Neural cell (in vitro differentiated cells): ENCODE data around the gene MTIF2. TPM values are rescaled to one million over a fixed set of nuclear protein-coding genes. Genes with fewer than 3 reads are reported as not detected.

Experiments
- H2AFZ ChIP-seq: fragments of 200-600, 300-800 bp; sonication (generic), shearing (Covaris generic); 2 replicates; pipeline ENCODE4 v1.6.0; 2014; ENCODE audit warnings: low read depth, mild to moderate bottlenecking, antibody characterized with exemption, low read length, moderate library complexity
- H3F3A ChIP-seq: fragments of 200-600 bp; shearing (Covaris generic); 2 replicates; pipeline ENCODE4 v1.6.1; 2016; ENCODE audit warnings: mild to moderate bottlenecking, moderate library complexity, mixed read lengths, antibody characterized with exemption, low read length; ENCODE audit not compliant: insufficient read depth, poor library complexity, severe bottlenecking
- H3K27ac ChIP-seq: fragments of 200-600, 300-800 bp; sonication (generic), shearing (Covaris generic); 2 replicates; pipeline ENCODE4 v1.5.1; 2014; ENCODE audit warnings: mild to moderate bottlenecking, low read length, moderate library complexity
- H3K27me3 ChIP-seq: fragments of 300-800, 200-600 bp; sonication (generic), shearing (Covaris generic); 2 replicates; pipeline ENCODE4 v1.6.0; 2014; ENCODE audit warnings: mild to moderate bottlenecking, low read depth, low read length, moderate library complexity; ENCODE audit not compliant: insufficient read depth
- H3K36me3 ChIP-seq: fragments of 300-800, 200-600 bp; sonication (generic), shearing (Covaris generic); 2 replicates; pipeline ENCODE4 v1.5.1; 2014; ENCODE audit warnings: mild to moderate bottlenecking, antibody characterized with exemption, low read length, moderate library complexity; ENCODE audit not compliant: insufficient read depth
- H3K4me2 ChIP-seq: fragments of 300-800, 200-600 bp; sonication (generic), shearing (Covaris generic); 2 replicates; pipeline ENCODE4 v1.6.0; 2014; ENCODE audit warnings: mild to moderate bottlenecking, low read length
- H3K4me3 ChIP-seq: fragments of 300-800, 200-600 bp; sonication (generic), shearing (Covaris generic); 2 replicates; pipeline ENCODE4 v1.5.1; 2014; ENCODE audit warnings: mild to moderate bottlenecking, low read length, moderate library complexity
- H3K79me2 ChIP-seq: fragments of 200-600 bp; shearing (Covaris generic); replicated peaks from 2 replicates; pipeline ENCODE4 v1.6.0; 2014; ENCODE audit warnings: mild to moderate bottlenecking, low read length, moderate library complexity; ENCODE audit not compliant: insufficient read depth
- H3K9ac ChIP-seq: fragments of 300-800, 200-600 bp; sonication (generic), shearing (Covaris generic); 2 replicates; pipeline ENCODE4 v1.6.1; 2016; ENCODE audit warnings: mild to moderate bottlenecking, low read length, mixed read lengths
- H3K9me2 ChIP-seq: fragments of 200-600 bp; shearing (Covaris generic); 2 replicates; pipeline ENCODE4 v1.6.1; 2016; ENCODE audit warnings: mild to moderate bottlenecking, low read length, mixed read lengths; ENCODE audit not compliant: insufficient read depth
- H3K9me3 ChIP-seq: fragments of 200-600, 300-800 bp; sonication (generic), shearing (Covaris generic); 2 replicates; pipeline ENCODE4 v1.6.1; 2016; ENCODE audit warnings: mild to moderate bottlenecking, mixed run types, low read length, moderate library complexity, mixed read lengths
- H4K20me1 ChIP-seq: fragments of 200-600 bp; shearing (Covaris generic); 2 replicates; pipeline ENCODE4 v1.6.1; 2016; ENCODE audit warnings: mild to moderate bottlenecking, mixed run types; ENCODE audit not compliant: insufficient read depth
- CTCF ChIP-seq: fragments of 450-650 bp; IDR thresholded peaks from 2 replicates; pipeline ENCODE4 v1.5.1; 2014; ENCODE audit warnings: antibody characterized with exemption, mild to moderate bottlenecking, moderate library complexity; ENCODE audit not compliant: poor library complexity, severe bottlenecking
- EP300 ChIP-seq: fragments of 450-650 bp; conservative IDR thresholded peaks from 2 replicates; pipeline ENCODE4 v1.6.1; 2014; ENCODE audit warnings: antibody characterized with exemption, mild to moderate bottlenecking, moderate library complexity; ENCODE audit not compliant: poor library complexity, severe bottlenecking
- EZH2 ChIP-seq: fragments of 200-600, 300-800 bp; shearing (Covaris generic), sonication (generic); IDR thresholded peaks from 2 replicates; pipeline ENCODE4 v1.6.1; 2014; ENCODE audit warnings: antibody characterized with exemption, low read length, borderline replicate concordance, mild to moderate bottlenecking; ENCODE audit not compliant: insufficient read depth, poor library complexity, severe bottlenecking
- MXI1 ChIP-seq: fragments of 450-650 bp; conservative IDR thresholded peaks from 2 replicates; pipeline ENCODE4 v1.6.1; 2014; ENCODE audit warnings: antibody characterized with exemption, mild to moderate bottlenecking; ENCODE audit not compliant: poor library complexity, severe bottlenecking
- POLR2AphosphoS5 ChIP-seq: IDR thresholded peaks from 2 replicates; pipeline ENCODE4 v1.6.1; 2012
- RAD21 ChIP-seq: fragments of 450-650 bp; conservative IDR thresholded peaks from 2 replicates; pipeline ENCODE4 v1.6.1; 2014; ENCODE audit warnings: antibody characterized with exemption, mild to moderate bottlenecking, moderate library complexity
- REST ChIP-seq: IDR thresholded peaks from 2 replicates; pipeline ENCODE4 v1.6.1; 2012; ENCODE audit warnings: borderline replicate concordance
- SMC3 ChIP-seq: fragments of 450-650 bp; conservative IDR thresholded peaks from 2 replicates; pipeline ENCODE4 v1.6.1; 2014; ENCODE audit warnings: antibody characterized with exemption, mild to moderate bottlenecking, moderate library complexity; ENCODE audit not compliant: poor library complexity
- TAF1 ChIP-seq: IDR thresholded peaks from 2 replicates; pipeline ENCODE4 v1.6.1; 2012; ENCODE audit warnings: low read depth
- polyA plus RNA-seq: library from polyadenylated mRNA; depleted of rRNA; stranded (reverse); fragments of >200 nt; gene quantifications from 2 replicates; pipeline ENCODE4 v1.2.3, GENCODE V29; 2014

The MTIF2 gene
- polyA plus RNA-seq, 1 donor from 2014 or later, result 15.1 TPM

- no peak overlapping the region for H3K4me3 ChIP-seq
- TF ChIP-seq EZH2, result no peak
- TF ChIP-seq RAD21, result no peak
- no peak for TF ChIP-seq POLR2AphosphoS5
- no peak for TF ChIP-seq REST
- TF ChIP-seq TAF1, result no peak
- no peak for TF ChIP-seq CTCF
- TF ChIP-seq SMC3, result no peak
- TF ChIP-seq EP300, result no peak
- no peak for TF ChIP-seq MXI1
- H3F3A ChIP-seq, result no peaks in the 10 kb centered on the region
- H4K20me1 ChIP-seq, result no peaks in the 10 kb centered on the region
- peaks cover 6% of the 10 kb centered on the region for H3K79me2 ChIP-seq
- no peaks in the 10 kb centered on the region for H3K27me3 ChIP-seq
- H2AFZ ChIP-seq, result no peak overlapping the region
- H3K4me2 ChIP-seq, result no peak overlapping the region
- H3K9me2 ChIP-seq, result no peaks in the 10 kb centered on the region
- no peak overlapping the region for H3K9ac ChIP-seq
- H3K27ac ChIP-seq, result no peak overlapping the region
- no peaks in the 10 kb centered on the region for H3K36me3 ChIP-seq
- no peaks in the 10 kb centered on the region for H3K9me3 ChIP-seq
These were observed 44.9 kb downstream of the MTIF2 start for GRCh38 chr2:55223958-55224760.

GRCh38 chr2:55213822-55214221 is 55.2 kb downstream of the MTIF2 start:
- Histone ChIP-seq H3K9me2 (no peaks in the 10 kb centered on the region), H3K4me2 (no peak overlapping the region), H3K9me3 (no peaks in the 10 kb centered on the region), H3F3A (no peaks in the 10 kb centered on the region), H3K9ac (no peak overlapping the region), H4K20me1 (no peaks in the 10 kb centered on the region), H3K4me3 (no peak overlapping the region), H3K27me3 (no peaks in the 10 kb centered on the region), H3K79me2 (no peaks in the 10 kb centered on the region), H2AFZ (no peak overlapping the region), H3K27ac (no peak overlapping the region), H3K36me3 (no peaks in the 10 kb centered on the region)
- TF ChIP-seq POLR2AphosphoS5 (no peak), TAF1 (no peak), CTCF (no peak), EP300 (no peak), REST (no peak), RAD21 (no peak), EZH2 (no peak), SMC3 (no peak)
